Trophoblast cell (in vitro differentiated cells and primary cell): ENCODE results near the gene EYS.
"Not testable (repeated sequence)": the region's sequence is repeated elsewhere in the genome, so short reads cannot be mapped to it uniquely, and the experiment has no call there.

Experiments used
- DNase-seq, 2 donors: peaks; one replicate each; pipeline ENCODE4 v3.0.0-alpha.2; 2016
- H2AFZ ChIP-seq: 2 replicates; pipeline ENCODE4 v1.6.1; 2013; ENCODE audit warnings: low read length, moderate library complexity, mild to moderate bottlenecking; ENCODE audit not compliant: insufficient read depth, poor library complexity
- H2AK5ac ChIP-seq: 2 replicates; pipeline ENCODE4 v1.6.1; 2013; ENCODE audit warnings: mild to moderate bottlenecking, low read length
- H2BK120ac ChIP-seq: 2 replicates; pipeline ENCODE4 v1.6.1; 2013; ENCODE audit warnings: low read length, mild to moderate bottlenecking, moderate library complexity; ENCODE audit not compliant: insufficient read depth, poor library complexity
- H2BK12ac ChIP-seq: 2 replicates; pipeline ENCODE4 v1.6.1; 2013; ENCODE audit warnings: mild to moderate bottlenecking, low read length, moderate library complexity
- H2BK5ac ChIP-seq: 2 replicates; pipeline ENCODE4 v1.6.1; 2013; ENCODE audit warnings: low read length, low read depth, moderate library complexity, mild to moderate bottlenecking; ENCODE audit not compliant: poor library complexity
- H3K14ac ChIP-seq: 2 replicates; pipeline ENCODE4 v1.6.1; 2013; ENCODE audit warnings: mild to moderate bottlenecking, low read length
- H3K18ac ChIP-seq: 2 replicates; pipeline ENCODE4 v1.6.1; 2013; ENCODE audit warnings: mild to moderate bottlenecking, low read length
- H3K23ac ChIP-seq: 2 replicates; pipeline ENCODE4 v1.6.1; 2013; ENCODE audit warnings: low read length
- H3K27ac ChIP-seq: 2 replicates; pipeline ENCODE4 v1.5.1; 2013; ENCODE audit warnings: low read depth, mild to moderate bottlenecking, inconsistent platforms, low read length, moderate library complexity
- H3K27me3 ChIP-seq: 2 replicates; pipeline ENCODE4 v1.6.1; 2013; ENCODE audit warnings: inconsistent platforms, mild to moderate bottlenecking, low read length, moderate library complexity; ENCODE audit not compliant: insufficient read depth
- H3K36me3 ChIP-seq, 2 experiments: 1 replicate in 1 of 2; 2 replicates in 1 of 2; pipeline ENCODE4 v1.6.1; 2013; ENCODE audit warnings: low read length in 2 of 2, mild to moderate bottlenecking in 2 of 2, moderate library complexity in 1 of 2; ENCODE audit not compliant: insufficient read depth in 2 of 2, control insufficient read depth in 1 of 2
- H3K4ac ChIP-seq: 2 replicates; pipeline ENCODE4 v1.6.1; 2013; ENCODE audit warnings: low read depth, mild to moderate bottlenecking, low read length, moderate library complexity
- H3K4me1 ChIP-seq, 2 experiments: 1 replicate in 1 of 2; 2 replicates in 1 of 2; pipeline ENCODE4 v1.6.1; 2013; ENCODE audit warnings: low read length in 2 of 2, mild to moderate bottlenecking in 2 of 2, moderate library complexity in 1 of 2; ENCODE audit not compliant: insufficient read depth in 2 of 2, control insufficient read depth in 1 of 2
- H3K4me2 ChIP-seq: 2 replicates; pipeline ENCODE4 v1.6.1; 2013; ENCODE audit warnings: inconsistent platforms, mild to moderate bottlenecking, low read length, moderate library complexity
- H3K4me3 ChIP-seq: 2 replicates; pipeline ENCODE4 v1.5.1; 2013; ENCODE audit warnings: mild to moderate bottlenecking, low read depth, low read length, inconsistent platforms
- H3K79me1 ChIP-seq: one replicate; pipeline ENCODE4 v1.6.1; 2013; ENCODE audit warnings: low read length
- H3K79me2 ChIP-seq: 2 replicates; pipeline ENCODE4 v1.6.1; 2013; ENCODE audit warnings: low read length, mild to moderate bottlenecking; ENCODE audit not compliant: control insufficient read depth, insufficient read depth, poor library complexity
- H3K9ac ChIP-seq: 2 replicates; pipeline ENCODE4 v1.6.1; 2013; ENCODE audit warnings: mild to moderate bottlenecking, low read length
- H3K9me3 ChIP-seq: 2 replicates; pipeline ENCODE4 v1.6.1; 2013; ENCODE audit warnings: low read depth, mild to moderate bottlenecking, control low read depth, inconsistent platforms, low read length; ENCODE audit not compliant: insufficient read depth
- H4K12ac ChIP-seq: 2 replicates; pipeline ENCODE4 v1.6.1; 2013; ENCODE audit warnings: low read depth, mild to moderate bottlenecking, low read length, moderate library complexity
- H4K8ac ChIP-seq: 2 replicates; pipeline ENCODE4 v1.6.1; 2013; ENCODE audit warnings: low read depth, mild to moderate bottlenecking, low read length, moderate library complexity
- H4K91ac ChIP-seq: one replicate; pipeline ENCODE4 v1.6.1; 2013; ENCODE audit warnings: low read depth, mild to moderate bottlenecking, low read length, moderate library complexity
- WGBS: extraction: QIAGEN DNeasy Blood & Tissue Kit; methylation state at CpG from one replicate; pipeline ENCODE4 v1.1.7; 2013; ENCODE audit warnings: missing lambda C conversion rate; ENCODE audit not compliant: insufficient read length, insufficient coverage; ENCODE audit errors: extremely low coverage; 5-methylcytosine and 5-hydroxymethylcytosine counted together

EYS gene

GRCh38 chr6:63757826-63758225 lies 1949.2 kb downstream of the EYS start:
- Histone ChIP-seq H3K79me2 (no peaks in the 10 kb centered on the region), H2BK12ac (no peak overlapping the region)

GRCh38 chr6:63757275-63757674 lies 1949.8 kb downstream of the EYS start:
- H3K27me3 ChIP-seq, H4K8ac ChIP-seq: not testable (repeated sequence)

More at GRCh38 chr6:63757826-63758225, 1949.2 kb downstream of the EYS start:
- no peak overlapping the region for H3K9ac ChIP-seq
- no peak overlapping the region for H3K4ac ChIP-seq
- H4K91ac ChIP-seq, result no peak overlapping the region
- no peak overlapping the region for H2BK120ac ChIP-seq
- H3K79me1 ChIP-seq, result no peaks in the 10 kb centered on the region
- no CpG with 5 or more reads among the region's 1 CpG for WGBS
- H3K36me3 ChIP-seq, result no peaks in the 10 kb centered on the region
- H4K12ac ChIP-seq, result no peak overlapping the region
- H3K27ac ChIP-seq, result no peak overlapping the region
- DNase-seq, result no peak
- H3K27me3 ChIP-seq, result no peaks in the 10 kb centered on the region
- H2AK5ac ChIP-seq, result no peak overlapping the region
- H3K23ac ChIP-seq, result no peak overlapping the region
- no peak overlapping the region for H3K4me2 ChIP-seq
- H3K18ac ChIP-seq, result no peak overlapping the region
- no peak overlapping the region for H3K4me3 ChIP-seq
- H2BK5ac ChIP-seq, result no peak overlapping the region
- no peak overlapping the region for H3K14ac ChIP-seq
- no peak overlapping the region for H2AFZ ChIP-seq
- no peaks in the 10 kb centered on the region for H3K9me3 ChIP-seq
- H4K8ac ChIP-seq, result no peak overlapping the region
- H3K4me1 ChIP-seq, result no peaks in the 10 kb centered on the region

DNA sequence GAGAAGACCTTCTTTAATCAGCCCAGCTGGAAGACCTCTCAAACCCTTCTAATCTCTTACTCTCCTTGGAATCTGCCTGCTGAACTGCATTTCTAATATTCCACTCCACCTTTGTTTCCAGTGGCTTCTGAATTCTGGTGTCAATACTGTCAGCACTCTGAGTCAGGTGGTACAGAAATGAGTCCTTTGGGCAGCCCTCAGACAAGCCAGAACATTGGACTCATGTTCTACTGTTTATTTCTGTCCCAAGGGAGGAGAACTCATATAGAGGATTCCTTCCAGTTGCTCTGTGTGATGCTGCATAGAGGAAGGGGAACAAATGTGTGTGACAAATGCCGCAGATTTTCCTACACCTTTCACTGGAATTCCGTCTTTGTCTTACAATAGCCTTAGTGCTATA lies 1956.6 kb downstream of the EYS start:
- no peak overlapping the region for H3K9ac ChIP-seq
- no peak overlapping the region for H3K4me2 ChIP-seq
- H4K91ac ChIP-seq, result no peak overlapping the region
- H2AK5ac ChIP-seq, result no peak overlapping the region
- no peak overlapping the region for H3K27ac ChIP-seq
- no peak overlapping the region for H4K12ac ChIP-seq
- no peaks in the 10 kb centered on the region for H3K79me2 ChIP-seq
- H4K8ac ChIP-seq, result no peak overlapping the region
- no peak overlapping the region for H3K4ac ChIP-seq
- no peaks in the 10 kb centered on the region for H3K27me3 ChIP-seq
- H2BK120ac ChIP-seq, result no peak overlapping the region
- no peaks in the 10 kb centered on the region for H3K36me3 ChIP-seq
- H3K14ac ChIP-seq, result no peak overlapping the region
- no peaks in the 10 kb centered on the region for H3K9me3 ChIP-seq
- no peaks in the 10 kb centered on the region for H3K79me1 ChIP-seq
- H3K23ac ChIP-seq, result peak overlapping the region; percentile 12
- DNase-seq, result no peak
- no peak overlapping the region for H3K4me3 ChIP-seq
- H3K4me1 ChIP-seq, result no peaks in the 10 kb centered on the region
- no peak overlapping the region for H2BK5ac ChIP-seq
- H2BK12ac ChIP-seq, result no peak overlapping the region
- H3K18ac ChIP-seq, result no peak overlapping the region
- WGBS, result no CpG with 5 or more reads among the region's 2 CpGs
- no peak overlapping the region for H2AFZ ChIP-seq

More at GRCh38 chr6:63757275-63757674, 1949.8 kb downstream of the EYS start:
- H3K4me3 ChIP-seq, H3K18ac ChIP-seq, H3K27ac ChIP-seq, H3K14ac ChIP-seq, DNase-seq, H3K36me3 ChIP-seq, H2AK5ac ChIP-seq, H2BK5ac ChIP-seq, H3K9me3 ChIP-seq, H3K79me2 ChIP-seq, H2BK120ac ChIP-seq, H3K79me1 ChIP-seq, H4K12ac ChIP-seq, H3K4ac ChIP-seq, H3K23ac ChIP-seq, H2BK12ac ChIP-seq, H3K4me2 ChIP-seq, H3K4me1 ChIP-seq, H4K91ac ChIP-seq, H2AFZ ChIP-seq, H3K9ac ChIP-seq: not testable (repeated sequence)

GRCh38 chr6:63745784-63746183 lies 1961.2 kb downstream of the EYS start:
- no peak overlapping the region for H2BK12ac ChIP-seq
- H3K4me1 ChIP-seq, result peaks cover 0 to 3% of the 10 kb centered on the region in 2 experiments
- DNase-seq, result no peak
- no peak overlapping the region for H3K4me2 ChIP-seq
- no peaks in the 10 kb centered on the region for H3K79me1 ChIP-seq
- no peak overlapping the region for H4K12ac ChIP-seq
- H3K9me3 ChIP-seq, result no peaks in the 10 kb centered on the region
- H3K79me2 ChIP-seq, result no peaks in the 10 kb centered on the region
- no peak overlapping the region for H3K14ac ChIP-seq
- no peak overlapping the region for H4K8ac ChIP-seq
- H3K27me3 ChIP-seq, result no peaks in the 10 kb centered on the region
- H3K36me3 ChIP-seq, result no peaks in the 10 kb centered on the region
- no peak overlapping the region for H2AK5ac ChIP-seq
- no peak overlapping the region for H3K18ac ChIP-seq
- H2AFZ ChIP-seq, result no peak overlapping the region
- no peak overlapping the region for H2BK120ac ChIP-seq
- no peak overlapping the region for H3K4me3 ChIP-seq
- no peak overlapping the region for H3K9ac ChIP-seq
- H4K91ac ChIP-seq, result no peak overlapping the region
- H3K4ac ChIP-seq, result no peak overlapping the region
- no peak overlapping the region for H3K27ac ChIP-seq
- no peak overlapping the region for H2BK5ac ChIP-seq
- no peak overlapping the region for H3K23ac ChIP-seq
